NCI-H1105 (cell line): ENCODE data around the gene INPP5F.
"Not testable (repeated sequence)": the region's sequence is repeated elsewhere in the genome, so short reads cannot be mapped to it uniquely, and the experiment has no call there.

Experiments
- DNase-seq: peaks from one replicate; lab custom pipeline; 2025; lab: John Stamatoyannopoulos, UW

INPP5F gene

DNA sequence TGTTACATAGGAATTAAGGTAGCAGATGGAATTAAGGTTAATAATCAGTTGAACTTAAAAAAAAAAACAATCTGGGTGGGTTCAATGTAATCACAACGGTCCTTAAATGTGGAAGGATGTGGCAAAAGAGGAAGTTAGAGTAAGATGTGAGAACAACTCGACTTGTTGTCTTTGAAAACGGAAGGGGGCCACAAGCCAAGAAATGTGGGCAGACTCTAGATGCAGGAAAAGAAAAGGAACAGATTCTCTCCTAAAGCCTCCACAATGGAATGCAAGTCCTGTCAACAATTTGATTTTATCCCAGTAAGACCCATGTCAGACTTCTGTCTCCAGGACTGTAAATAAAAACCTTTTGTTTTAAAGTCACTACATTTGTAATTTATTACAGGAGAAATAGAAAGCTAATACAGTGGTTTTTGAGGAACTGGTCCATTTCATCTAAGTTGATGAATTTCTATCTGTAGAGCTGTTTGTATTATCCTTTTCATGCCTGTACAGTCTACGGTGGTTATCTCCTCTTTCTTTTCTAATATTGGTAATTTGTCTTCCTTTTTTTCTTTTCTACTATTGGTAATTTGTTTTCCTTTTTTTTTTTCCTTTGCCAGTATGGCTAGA is 138.2 kb downstream of the INPP5F start:
- no peak for DNase-seq

- no peak for DNase-seq
Observed at GRCh38 chr10:119865699-119866240, 139.9 kb downstream of the INPP5F start.

DNA sequence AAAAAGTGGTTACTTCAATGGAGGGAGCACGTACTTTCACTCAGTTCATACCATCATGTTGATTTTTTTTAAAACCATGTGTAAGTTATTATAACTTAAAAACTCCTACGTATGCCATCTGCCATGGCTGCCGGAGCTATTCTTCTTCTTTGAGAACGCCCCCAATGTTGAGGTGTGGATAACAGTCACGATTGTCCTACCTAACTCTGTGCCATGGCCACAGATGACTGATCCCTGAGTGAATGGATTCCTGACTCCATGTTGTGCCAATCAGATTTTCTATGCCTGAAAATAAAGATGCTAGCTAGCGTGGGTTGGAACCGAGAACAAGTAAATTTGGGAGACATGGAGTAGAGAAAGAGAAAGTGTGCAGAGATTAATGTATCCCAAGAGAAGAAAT is 141.5 kb downstream of the INPP5F start:
- no peak for DNase-seq

- DNase-seq: not testable (repeated sequence)
Observed at GRCh38 chr10:119869398-119869797, 143.5 kb downstream of the INPP5F start.

GRCh38 chr10:119871881-119872609 is 146.2 kb downstream of the INPP5F start:
- DNase-seq: peak; percentile 13

- DNase-seq: no peak
Observed at GRCh38 chr10:119872610-119872859, 146.7 kb downstream of the INPP5F start, which contains the start of gene MCMBP. Gene MCMBP (minus strand): TSS chr10:119872843. CDS start chr10:119872584, 259 bp downstream.

DNA sequence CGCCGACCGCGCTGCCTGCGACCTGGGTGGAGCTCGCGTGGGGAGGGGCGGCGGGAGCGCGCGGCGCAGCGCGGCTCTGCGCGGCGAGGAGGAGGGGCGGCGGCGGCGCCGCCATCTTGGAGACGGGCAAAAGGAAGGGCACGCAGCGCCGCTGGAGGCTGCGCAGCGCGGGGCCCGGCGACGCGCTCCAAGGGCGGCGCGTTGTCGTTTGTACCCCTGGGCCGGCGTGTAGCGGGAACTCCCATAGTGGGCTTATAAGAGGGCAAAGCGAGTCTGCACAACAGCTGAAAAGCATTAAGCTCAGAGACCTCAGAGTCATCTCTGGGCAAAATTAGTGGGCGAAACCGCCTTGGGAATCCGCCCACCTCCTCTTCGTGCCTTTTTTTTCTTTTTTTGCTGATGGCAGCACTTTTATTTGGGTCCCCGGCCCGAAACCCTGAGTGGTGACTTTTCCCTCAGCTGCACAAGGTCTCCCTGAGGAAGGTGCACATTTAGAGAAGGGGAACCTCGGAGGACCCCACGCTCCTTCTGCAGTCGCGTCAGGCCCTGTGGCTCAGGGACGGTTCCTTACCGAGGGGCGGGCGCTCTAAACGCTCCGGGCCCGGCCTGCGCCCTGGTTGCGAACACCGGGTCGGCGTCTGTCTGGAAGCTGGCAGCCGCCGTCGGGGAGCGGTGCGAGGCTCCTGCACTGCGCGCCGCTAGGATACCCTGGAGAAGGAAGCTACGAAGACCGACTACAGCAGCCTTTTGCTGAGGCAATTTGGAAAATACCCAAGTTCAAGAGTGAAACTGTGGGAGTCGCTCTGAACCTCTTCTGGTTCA is 147.2 kb downstream of the INPP5F start:
- peak; percentile 64 for DNase-seq

DNA sequence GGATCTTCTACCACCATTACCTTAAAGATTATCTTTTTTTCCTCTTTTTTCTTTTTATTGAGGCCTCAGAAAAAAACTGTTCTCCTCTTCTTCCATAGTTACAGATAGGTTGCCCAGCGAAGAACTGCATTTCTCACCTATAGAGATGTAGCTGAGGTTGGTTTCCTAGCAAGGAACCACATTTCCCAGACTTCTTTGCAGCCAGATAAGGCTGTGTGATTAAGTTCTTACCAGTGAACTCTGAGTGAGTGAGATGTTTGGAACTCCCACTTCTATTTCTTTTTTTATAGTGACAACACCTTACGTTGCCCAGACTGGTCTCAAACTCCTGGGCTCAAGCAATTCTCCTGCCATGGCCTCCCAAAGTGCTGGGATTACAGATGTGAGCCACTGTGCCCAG is 152.7 kb downstream of the INPP5F start:
- no peak for DNase-seq
